Omental fat pad (tissue), 4 donors: ENCODE results near the gene COA8. TPM values are rescaled to one million over a fixed set of nuclear protein-coding genes. Genes with fewer than 3 reads are reported as not detected.
A peak's percentile ranks its signal among the peaks of the same experiment; 100 is the strongest.

ENCODE experiments used
- ATAC-seq: fragments of 150-250 bp; one replicate; pipeline ENCODE4 v1.9.1; 2016; ENCODE audit warnings: mild to moderate bottlenecking, moderate library complexity; ENCODE audit not compliant: low FRiP score
- DNase-seq: peaks from one replicate; pipeline ENCODE4 v3.0.0-alpha.2; 2019; ENCODE audit warnings: low spot score
- CTCF ChIP-seq, 3 donors: fragments of 450-650 bp; IDR thresholded peaks; one replicate each; pipeline ENCODE4 v1.5.1; 2016 to 2017; ENCODE audit warnings: antibody characterized with exemption in 3 of 3, mild to moderate bottlenecking in 3 of 3, moderate library complexity in 2 of 3
- small RNA-seq: library from RNA; depleted of rRNA; stranded (forward); fragments of <200 nt; gene quantifications from one replicate; pipeline ENCODE3, GENCODE V24; 2016
- total RNA-seq, 4 donors: library from RNA; depleted of rRNA; stranded (reverse); fragments of >200 nt; gene quantifications; one replicate each; pipeline ENCODE4 v1.1.0, GENCODE V29; 2016

COA8 gene
- total RNA-seq, 4 donors from 2014 or later = 15.3 to 61.5 (median 27.5) TPM

GRCh38 chr14:103629503-103630121, 66.9 kb downstream of the COA8 start:
- DNase-seq (no peak), ATAC-seq (peak; percentile 4)
- no peak for TF ChIP-seq CTCF (IDR thresholded peaks at IDR 0.05)

GRCh38 chr14:103630364-103631108, 67.8 kb downstream of the COA8 start:
- ATAC-seq = no peak
- no peak for DNase-seq
- TF ChIP-seq CTCF (IDR thresholded peaks at IDR 0.05) = no peak

GRCh38 chr14:103633391-103633790, 70.6 kb downstream of the COA8 start:
- no peak for TF ChIP-seq CTCF (IDR thresholded peaks at IDR 0.05)
- no peak for DNase-seq
- ATAC-seq = no peak

- TF ChIP-seq CTCF (IDR thresholded peaks at IDR 0.05) = no peak
Observed at GRCh38 chr14:103634156-103634555, 71.4 kb downstream of the COA8 start.

GRCh38 chr14:103638594-103638993, 75.8 kb downstream of the COA8 start:
- ATAC-seq (no peak), DNase-seq (no peak)
- no peak for TF ChIP-seq CTCF (IDR thresholded peaks at IDR 0.05)

More at GRCh38 chr14:103634156-103634555, 71.4 kb downstream of the COA8 start:
- DNase-seq (no peak), ATAC-seq (no peak)

Small RNAs within 50 kb of the gene (small RNA-seq; reads per million reads assigned to genes)
- not detected for gene RNU4-68P
- not detected for gene RNU7-160P

Other genes with a start within 250 kb of the COA8 start
- 100 to 1,000 TPM; 157 to 399 (median 292) TPM for gene EIF5, start 228.7 kb upstream of the COA8 start, total RNA-seq
- gene MARK3, start 177.5 kb upstream of the COA8 start, total RNA-seq = 100 to 1,000 TPM in 3 of 4 donors, 10 to 100 TPM in 1; 78.8 to 133 (median 121) TPM
- 100 to 1,000 TPM; 173 to 275 (median 217) TPM for gene CKB, start 40.1 kb upstream of the COA8 start, total RNA-seq
- gene TRMT61A, start 33.8 kb upstream of the COA8 start, total RNA-seq = 10 to 100 TPM; 12.4 to 36.0 (median 15.1) TPM
- 10 to 100 TPM; 29.2 to 51.2 (median 42.9) TPM for gene BAG5, start 303 bp upstream of the COA8 start, total RNA-seq
- gene KLC1, start 66.3 kb downstream of the COA8 start, total RNA-seq = 100 to 1,000 TPM; 195 to 349 (median 289) TPM
- 1 to 10 TPM; 2.7 to 8.2 (median 4.0) TPM for gene XRCC3, start 152.5 kb downstream of the COA8 start, total RNA-seq
- gene ZFYVE21, start 152.8 kb downstream of the COA8 start, total RNA-seq = 100 to 1,000 TPM in 2 of 4 donors, 10 to 100 TPM in 2; 66.1 to 145 (median 97.1) TPM